ENCODE measurements around the gene ST14.

- TF ChIP-seq SUZ12 (IDR thresholded peaks at IDR 0.05; ENCODE audit: extremely low read depth, insufficient read depth, insufficient read length) (no peak), ZNF274 (IDR thresholded peaks at IDR 0.05; ENCODE audit: low read depth, low read length) (no peak), YY1 (IDR thresholded peaks at IDR 0.05; ENCODE audit: insufficient read depth, insufficient read length) (no peak)
Observed at GRCh38 chr11:130110339-130111108, 49.1 kb upstream of the ST14 start.

Data from NT2/D1 (cell line).